SJCRH30 (cell line): ENCODE data around the gene NELFCD. TPM values are rescaled to one million over a fixed set of nuclear protein-coding genes. Genes with fewer than 3 reads are reported as not detected.
"Not testable (repeated sequence)": the region's sequence is repeated elsewhere in the genome, so short reads cannot be mapped to it uniquely, and the experiment has no call there.

ENCODE experiments used
- DNase-seq, 2 experiments: peaks; one replicate each; pipeline ENCODE4 v3.0.0-alpha.2; 2015 to 2020
- H3K27ac ChIP-seq: fragments of 250-450 bp; sonication (Bioruptor Pico); 2 replicates; pipeline ENCODE4 v1.5.1; 2020; ENCODE audit warnings: mild to moderate bottlenecking, moderate library complexity
- H3K27me3 ChIP-seq: fragments of 250-450 bp; sonication (Bioruptor Pico); 2 replicates; pipeline ENCODE4 v1.5.1; 2020; ENCODE audit warnings: mild to moderate bottlenecking, moderate library complexity
- H3K36me3 ChIP-seq: fragments of 250-450 bp; sonication (Bioruptor Pico); 2 replicates; pipeline ENCODE4 v1.5.1; 2020; ENCODE audit warnings: mild to moderate bottlenecking, moderate library complexity
- H3K4me1 ChIP-seq: fragments of 250-450 bp; sonication (Bioruptor Pico); 2 replicates; pipeline ENCODE4 v1.5.1; 2020; ENCODE audit warnings: mild to moderate bottlenecking, moderate library complexity
- H3K4me3 ChIP-seq: fragments of 250-450 bp; sonication (Bioruptor Pico); 2 replicates; pipeline ENCODE4 v1.5.1; 2020; ENCODE audit warnings: mild to moderate bottlenecking, moderate library complexity
- H3K9me3 ChIP-seq: fragments of 250-450 bp; sonication (Bioruptor Pico); replicated peaks from 2 replicates; pipeline ENCODE4 v1.5.1; 2020; ENCODE audit warnings: mild to moderate bottlenecking, moderate library complexity
- total RNA-seq: library from RNA; depleted of rRNA; stranded (reverse); fragments of >200 nt; shearing (Covaris generic); gene quantifications from 2 replicates; pipeline ENCODE4 v1.2.3, GENCODE V29; 2014

The NELFCD gene
- total RNA-seq, 1 experiment from 2014 or later, result 255 TPM

GRCh38 chr20:59027741-59028320 lies 46.8 kb downstream of the NELFCD start:
- no peaks in the 10 kb centered on the region for H3K27me3 ChIP-seq
- H3K27ac ChIP-seq, result no peak overlapping the region
- H3K4me1 ChIP-seq, result peaks cover 38% of the 10 kb centered on the region
- H3K4me3 ChIP-seq, result no peak overlapping the region
- DNase-seq, result peak in 1 of 2 experiments; percentile 40
- H3K36me3 ChIP-seq, result peaks cover 84% of the 10 kb centered on the region
- no peaks in the 10 kb centered on the region for H3K9me3 ChIP-seq

- Histone ChIP-seq H3K4me3 (no peak overlapping the region), H3K4me1 (peaks cover 46% of the 10 kb centered on the region), H3K36me3 (peaks cover 77% of the 10 kb centered on the region), H3K27ac (no peak overlapping the region), H3K27me3 (no peaks in the 10 kb centered on the region), H3K9me3 (no peaks in the 10 kb centered on the region)
- no peak for DNase-seq
These were observed 47.8 kb downstream of the NELFCD start for GRCh38 chr20:59028812-59029211.

GRCh38 chr20:59030911-59031563 lies 50.0 kb downstream of the NELFCD start:
- Histone ChIP-seq H3K27me3 (no peaks in the 10 kb centered on the region), H3K4me1 (peaks cover 43% of the 10 kb centered on the region), H3K4me3 (peak overlapping the region; percentile 93), H3K9me3 (no peaks in the 10 kb centered on the region), H3K36me3 (peaks cover 76% of the 10 kb centered on the region), H3K27ac (no peak overlapping the region; the same call in 1 of the 2 replicates)
- no peak for DNase-seq

- peaks cover 43% of the 10 kb centered on the region for H3K4me1 ChIP-seq
- no peaks in the 10 kb centered on the region for H3K9me3 ChIP-seq
- H3K27ac ChIP-seq, result peak overlapping the region; percentile 85
- peaks cover 76% of the 10 kb centered on the region for H3K36me3 ChIP-seq
- no peaks in the 10 kb centered on the region for H3K27me3 ChIP-seq
- DNase-seq, result peak in 1 of 2 experiments; percentile 38
- H3K4me3 ChIP-seq, result peak overlapping the region; percentile 93
These were observed 50.5 kb downstream of the NELFCD start for GRCh38 chr20:59031564-59032022.

GRCh38 chr20:59032023-59032712 lies 51.1 kb downstream of the NELFCD start, which contains the start of gene ATP5F1E:
Gene ATP5F1E, minus strand, starts transcription at chr20:59032335. Its CDS starts 84 bp downstream, at chr20:59032251.
- no peaks in the 10 kb centered on the region for H3K9me3 ChIP-seq
- peaks cover 43% of the 10 kb centered on the region for H3K4me1 ChIP-seq
- DNase-seq, result peak; percentile 99 to 100
- no peaks in the 10 kb centered on the region for H3K27me3 ChIP-seq
- H3K4me3 ChIP-seq, result peak within 1 kb of the TSS; percentile 93
- H3K27ac ChIP-seq, result peak within 1 kb of the TSS; percentile 85
- peaks cover 76% of the 10 kb centered on the region for H3K36me3 ChIP-seq

GRCh38 chr20:59032713-59033059 lies 51.6 kb downstream of the NELFCD start:
- H3K36me3 ChIP-seq, result peaks cover 76% of the 10 kb centered on the region

GRCh38 chr20:59033093-59033492 lies 52.0 kb downstream of the NELFCD start:
- Histone ChIP-seq H3K9me3 (no peaks in the 10 kb centered on the region), H3K27me3 (no peaks in the 10 kb centered on the region), H3K4me1 (peaks cover 34% of the 10 kb centered on the region), H3K27ac (peak overlapping the region; percentile 85), H3K36me3 (peaks cover 76% of the 10 kb centered on the region), H3K4me3 (peak overlapping the region; percentile 93)
- DNase-seq, result no peak

More at GRCh38 chr20:59032713-59033059, 51.6 kb downstream of the NELFCD start:
- peak in 1 of 2 experiments; percentile 92 for DNase-seq
- peak overlapping the region; percentile 93 for H3K4me3 ChIP-seq
- H3K4me1 ChIP-seq, result peaks cover 38% of the 10 kb centered on the region
- peak overlapping the region; percentile 85 for H3K27ac ChIP-seq
- H3K27me3 ChIP-seq, result no peaks in the 10 kb centered on the region
- no peaks in the 10 kb centered on the region for H3K9me3 ChIP-seq

GRCh38 chr20:59033616-59034165 lies 52.6 kb downstream of the NELFCD start:
- peak in 1 of 2 experiments; percentile 49 for DNase-seq
- H3K36me3 ChIP-seq, result peaks cover 76% of the 10 kb centered on the region
- H3K9me3 ChIP-seq, result no peaks in the 10 kb centered on the region
- H3K27me3 ChIP-seq, result no peaks in the 10 kb centered on the region
- no peak overlapping the region for H3K4me3 ChIP-seq
- H3K27ac ChIP-seq, result no peak overlapping the region
- peaks cover 28% of the 10 kb centered on the region for H3K4me1 ChIP-seq

- H3K36me3 ChIP-seq, result peaks cover 75% of the 10 kb centered on the region
- H3K27me3 ChIP-seq, result no peaks in the 10 kb centered on the region
- DNase-seq, result no peak
These were observed 54.3 kb downstream of the NELFCD start for GRCh38 chr20:59035381-59035780.

GRCh38 chr20:59037386-59037785 lies 56.3 kb downstream of the NELFCD start:
- no peak for DNase-seq
- Histone ChIP-seq H3K9me3 (no peaks in the 10 kb centered on the region), H3K36me3 (peaks cover 71% of the 10 kb centered on the region), H3K27me3 (no peaks in the 10 kb centered on the region), H3K27ac (no peak overlapping the region), H3K4me3 (no peak overlapping the region), H3K4me1 (peaks cover 26% of the 10 kb centered on the region)

More at GRCh38 chr20:59035381-59035780, 54.3 kb downstream of the NELFCD start:
- Histone ChIP-seq H3K4me1 (peaks cover 25% of the 10 kb centered on the region), H3K4me3 (no peak overlapping the region), H3K27ac (no peak overlapping the region), H3K9me3 (no peaks in the 10 kb centered on the region)

- Histone ChIP-seq H3K4me1 (peaks cover 18% of the 10 kb centered on the region), H3K36me3 (peaks cover 63% of the 10 kb centered on the region), H3K27me3 (no peaks in the 10 kb centered on the region), H3K27ac (no peak overlapping the region), H3K4me3 (no peak overlapping the region), H3K9me3 (no peaks in the 10 kb centered on the region)
- DNase-seq, result no peak
These were observed 58.2 kb downstream of the NELFCD start for GRCh38 chr20:59039233-59039632.

- Histone ChIP-seq H3K9me3 (no peaks in the 10 kb centered on the region), H3K27ac (no peak overlapping the region), H3K4me3 (no peak overlapping the region), H3K27me3 (no peaks in the 10 kb centered on the region), H3K36me3 (peaks cover 51% of the 10 kb centered on the region), H3K4me1 (peaks cover 18% of the 10 kb centered on the region)
- no peak for DNase-seq
These were observed 59.6 kb downstream of the NELFCD start for GRCh38 chr20:59040667-59041066.

- H3K9me3 ChIP-seq, H3K27me3 ChIP-seq, DNase-seq: not testable (repeated sequence)
- Histone ChIP-seq H3K27ac (peak overlapping the region; percentile 70; the same call in 1 of the 2 replicates), H3K36me3 (peaks cover 42% of the 10 kb centered on the region), H3K4me3 (peak overlapping the region; percentile 87), H3K4me1 (peaks cover 18% of the 10 kb centered on the region)
These were observed 60.4 kb downstream of the NELFCD start for GRCh38 chr20:59041487-59041886.

GRCh38 chr20:59042151-59042795 lies 61.2 kb downstream of the NELFCD start, which contains the start of gene PRELID3B:
Gene PRELID3B, minus strand, starts transcription at chr20:59042786. Its CDS starts 56 bp downstream, at chr20:59042730.
- DNase-seq, result peak; percentile 69
- H3K4me1 ChIP-seq, result peaks cover 18% of the 10 kb centered on the region

More at GRCh38 chr20:59042151-59042795, 61.2 kb downstream of the NELFCD start, which contains the start of gene PRELID3B:
- Histone ChIP-seq H3K4me3 (peak within 1 kb of the TSS; percentile 87), H3K27me3 (no peaks in the 10 kb centered on the region), H3K9me3 (no peaks in the 10 kb centered on the region), H3K36me3 (peaks cover 34% of the 10 kb centered on the region), H3K27ac (peak within 1 kb of the TSS; percentile 70)
